Measurements from ENCODE around the gene HDAC2.

- no peak for TF ChIP-seq POLR2A (IDR thresholded peaks at IDR 0.05)
- no peak for TF ChIP-seq CTCF (IDR thresholded peaks at IDR 0.05)
Observed at GRCh38 chr6:113959235-113959634, 11.7 kb downstream of the HDAC2 start.

Measured in esophagus squamous epithelium (tissue), 4 donors.